SKM-1 treated with dmso at 0.1 percent for 144 hours (cell line): ENCODE data around the gene KDM2A.
A peak's percentile ranks its signal among the peaks of the same experiment; 100 is the strongest.
"Not testable (repeated sequence)": the region's sequence is repeated elsewhere in the genome, so short reads cannot be mapped to it uniquely, and the experiment has no call there.

Experiments
- DNase-seq: peaks from one replicate; lab custom pipeline; 2025; ENCODE audit not compliant: unreplicated experiment; lab: John Stamatoyannopoulos, UW

Gene KDM2A

GRCh38 chr11:67233584-67234190, 114.6 kb downstream of the KDM2A start:
- DNase-seq = no peak

GRCh38 chr11:67234571-67234970, 115.5 kb downstream of the KDM2A start:
- not testable (repeated sequence) for DNase-seq

- no peak for DNase-seq
These were observed 118.5 kb downstream of the KDM2A start for GRCh38 chr11:67237574-67237973.

- DNase-seq = no peak
These were observed 120.1 kb downstream of the KDM2A start for GRCh38 chr11:67238894-67239782.

- DNase-seq = peak; percentile 99
These were observed 120.9 kb downstream of the KDM2A start for GRCh38 chr11:67239783-67240575.

GRCh38 chr11:67240576-67241389, 121.7 kb downstream of the KDM2A start:
- DNase-seq = peak; percentile 29

- no peak for DNase-seq
These were observed 123.5 kb downstream of the KDM2A start for GRCh38 chr11:67242548-67242947.

GRCh38 chr11:67243051-67243450, 124.0 kb downstream of the KDM2A start:
- DNase-seq = no peak

GRCh38 chr11:67245046-67245445, 126.0 kb downstream of the KDM2A start:
- no peak for DNase-seq

GRCh38 chr11:67247946-67248550, 129.0 kb downstream of the KDM2A start:
- no peak for DNase-seq

- no peak for DNase-seq
These were observed 129.6 kb downstream of the KDM2A start for GRCh38 chr11:67248653-67249052.

GRCh38 chr11:67250059-67251043, 131.3 kb downstream of the KDM2A start:
- DNase-seq = no peak

- no peak for DNase-seq
These were observed 132.8 kb downstream of the KDM2A start for GRCh38 chr11:67251841-67252240.

GRCh38 chr11:67252831-67253239, 133.8 kb downstream of the KDM2A start:
- DNase-seq = no peak

GRCh38 chr11:67253872-67254624, 135.0 kb downstream of the KDM2A start:
- DNase-seq = no peak

GRCh38 chr11:67254798-67255197, 135.7 kb downstream of the KDM2A start:
- DNase-seq = no peak

GRCh38 chr11:67255353-67255752, 136.3 kb downstream of the KDM2A start:
- DNase-seq = no peak

GRCh38 chr11:67255864-67256263, 136.8 kb downstream of the KDM2A start:
- DNase-seq = no peak
